PC-9 (cell line): ENCODE measurements around the gene KIAA1958. TPM values are rescaled to one million over a fixed set of nuclear protein-coding genes. Genes with fewer than 3 reads are reported as not detected.

ENCODE experiments used
- BruUV-seq: library from RNA; stranded (reverse); fragments of 400-500 nt; replicated peaks from 2 replicates; lab custom pipeline; 2021; lab: Mats Ljungman, UMichigan
- CTCF ChIA-PET: fragments of 300-600 bp; sonication (Branson Sonifier 250); formaldehyde crosslinking; loops from one replicate; lab custom pipeline; 2022; ENCODE audit warnings: antibody characterized with exemption; lab: Charles Lee
- POLR2A ChIA-PET: fragments of 300-600 bp; sonication (Branson Sonifier 250); formaldehyde crosslinking; loops from one replicate; lab custom pipeline; 2022; ENCODE audit warnings: antibody characterized with exemption; ENCODE audit not compliant: unreplicated experiment; lab: Charles Lee
- DNase-seq, 2 experiments: peaks; one replicate each; pipeline versions ENCODE4 v3.0.0 to v3.0.0-alpha.2; 2015 to 2022; ENCODE audit warnings: mixed read lengths in 1 of 2
- H2AFZ ChIP-seq: fragments of 200-600 bp; sonication (generic); 2 replicates; pipeline ENCODE4 v1.8.1; 2017; ENCODE audit warnings: antibody characterized with exemption
- H3F3A ChIP-seq: fragments of 200-600 bp; sonication (generic); 2 replicates; pipeline ENCODE4 v1.8.1; 2017; ENCODE audit warnings: antibody characterized with exemption, mild to moderate bottlenecking, low read depth; ENCODE audit not compliant: insufficient read depth
- H3K27ac ChIP-seq: fragments of 200-600 bp; sonication (generic); 2 replicates; pipeline ENCODE4 v1.6.1; 2016; ENCODE audit warnings: mixed run types
- H3K27me3 ChIP-seq: fragments of 200-600 bp; sonication (generic); 2 replicates; pipeline ENCODE4 v1.6.1; 2016; ENCODE audit warnings: low read depth, mixed run types; ENCODE audit not compliant: insufficient read depth
- H3K36me3 ChIP-seq: fragments of 200-600 bp; sonication (generic); 2 replicates; pipeline ENCODE4 v1.6.1; 2016; ENCODE audit warnings: low read depth, mixed run types
- H3K4me1 ChIP-seq: fragments of 200-600 bp; sonication (generic); replicated peaks from 2 replicates; pipeline ENCODE4 v1.6.1; 2016; ENCODE audit warnings: mixed run types; ENCODE audit not compliant: insufficient read depth
- H3K4me2 ChIP-seq: fragments of 200-600 bp; sonication (generic); 2 replicates; pipeline ENCODE4 v1.6.1; 2017; ENCODE audit warnings: mixed run types
- H3K4me3 ChIP-seq: fragments of 200-600 bp; sonication (generic); 2 replicates; pipeline ENCODE4 v1.6.1; 2016; ENCODE audit warnings: mixed run types
- H3K79me2 ChIP-seq: fragments of 200-600 bp; sonication (generic); 2 replicates; pipeline ENCODE4 v1.6.1; 2017; ENCODE audit warnings: low read depth, mixed run types
- H3K9me2 ChIP-seq: fragments of 200-600 bp; sonication (generic); 2 replicates; pipeline ENCODE4 v1.8.1; 2017; ENCODE audit warnings: mild to moderate bottlenecking; ENCODE audit not compliant: insufficient read depth
- H3K9me3 ChIP-seq: fragments of 200-600 bp; sonication (generic); 2 replicates; pipeline ENCODE4 v1.8.1; 2016; ENCODE audit warnings: low read depth; ENCODE audit not compliant: insufficient read depth
- H4K20me1 ChIP-seq: fragments of 200-600 bp; sonication (generic); 2 replicates; pipeline ENCODE4 v1.8.1; 2017; ENCODE audit not compliant: insufficient read depth
- EZH2 ChIP-seq: fragments of 200-600 bp; sonication (generic); IDR thresholded peaks from 2 replicates; pipeline ENCODE4 v1.8.0; 2017; ENCODE audit warnings: antibody characterized with exemption, low read depth
- intact Hi-C: fragments of 100-400 bp; cut with micrococcal nuclease; formaldehyde crosslinking; loops from one replicate; pipeline ENCODE4 v1.10.0; 2022; ENCODE audit not compliant: unreplicated experiment
- total RNA-seq: library from RNA; stranded (reverse); gene quantifications from 2 replicates; pipeline ENCODE4 v1.2.3, GENCODE V29; 2021
- TF ChIP-seq, protein P1 (sequence below): fragments of 200-600 bp; sonication (generic); conservative IDR thresholded peaks from 2 replicates; pipeline ENCODE4 v1.6.1; 2017; ENCODE audit warnings: mixed run types, antibody characterized with exemption, mild to moderate bottlenecking, moderate library complexity

Gene KIAA1958
- total RNA-seq, 1 experiment from 2014 or later = 19.5 TPM

DNA sequence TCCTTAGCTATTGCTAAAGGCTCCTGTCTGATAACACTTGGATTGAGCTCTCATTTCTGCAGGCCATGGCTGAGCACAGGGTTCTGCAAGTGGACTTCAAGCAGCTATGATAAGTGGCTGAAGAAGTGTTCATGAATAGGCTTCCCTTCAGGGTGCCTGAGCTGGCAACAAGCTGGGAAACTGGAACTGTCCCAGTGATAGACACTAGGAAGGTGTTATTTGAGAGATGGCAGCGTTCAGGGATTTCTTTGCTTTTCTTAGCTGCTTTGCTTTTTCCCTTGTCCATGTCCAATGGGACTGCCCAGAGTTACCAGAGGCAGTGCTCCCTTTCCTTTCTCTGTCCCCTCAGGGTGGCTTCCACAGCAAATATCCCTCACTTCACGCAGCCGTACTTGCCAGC is 155.5 kb downstream of the KIAA1958 start:
- no peaks in the 10 kb centered on the region for H3K79me2 ChIP-seq
- intact Hi-C loops = no loop called here
- H3F3A ChIP-seq = no peaks in the 10 kb centered on the region
- POLR2A ChIA-PET = interaction anchor here (0.9 kb wide), 1 partner anchor 155 kb away, joined by 4 read pairs; the partner anchor contains the start of gene KIAA1958
- BruUV-seq = no TSS peak
- CTCF ChIA-PET = no interaction called here
- no peak overlapping the region for H3K27ac ChIP-seq
- H3K27me3 ChIP-seq = no peaks in the 10 kb centered on the region
- H3K4me2 ChIP-seq = no peak overlapping the region
- no peak overlapping the region for H2AFZ ChIP-seq
- H3K36me3 ChIP-seq = no peaks in the 10 kb centered on the region
- no peaks in the 10 kb centered on the region for H3K4me1 ChIP-seq
- TF ChIP-seq, protein P1, sequence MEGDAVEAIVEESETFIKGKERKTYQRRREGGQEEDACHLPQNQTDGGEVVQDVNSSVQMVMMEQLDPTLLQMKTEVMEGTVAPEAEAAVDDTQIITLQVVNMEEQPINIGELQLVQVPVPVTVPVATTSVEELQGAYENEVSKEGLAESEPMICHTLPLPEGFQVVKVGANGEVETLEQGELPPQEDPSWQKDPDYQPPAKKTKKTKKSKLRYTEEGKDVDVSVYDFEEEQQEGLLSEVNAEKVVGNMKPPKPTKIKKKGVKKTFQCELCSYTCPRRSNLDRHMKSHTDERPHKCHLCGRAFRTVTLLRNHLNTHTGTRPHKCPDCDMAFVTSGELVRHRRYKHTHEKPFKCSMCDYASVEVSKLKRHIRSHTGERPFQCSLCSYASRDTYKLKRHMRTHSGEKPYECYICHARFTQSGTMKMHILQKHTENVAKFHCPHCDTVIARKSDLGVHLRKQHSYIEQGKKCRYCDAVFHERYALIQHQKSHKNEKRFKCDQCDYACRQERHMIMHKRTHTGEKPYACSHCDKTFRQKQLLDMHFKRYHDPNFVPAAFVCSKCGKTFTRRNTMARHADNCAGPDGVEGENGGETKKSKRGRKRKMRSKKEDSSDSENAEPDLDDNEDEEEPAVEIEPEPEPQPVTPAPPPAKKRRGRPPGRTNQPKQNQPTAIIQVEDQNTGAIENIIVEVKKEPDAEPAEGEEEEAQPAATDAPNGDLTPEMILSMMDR = no peak
- TF ChIP-seq EZH2 = no peak
- DNase-seq = no peak
- H4K20me1 ChIP-seq = no peaks in the 10 kb centered on the region
- H3K4me3 ChIP-seq = no peak overlapping the region
- H3K9me2 ChIP-seq = no peaks in the 10 kb centered on the region
- 0 out of 2 replicates have a peak, but pooled peaks cover 9% of the 10 kb centered on the region for H3K9me3 ChIP-seq

- DNase-seq = no peak
- ChIA-PET POLR2A (no interaction called here), CTCF (interaction anchor here (0.5 kb wide), 1 partner anchor 1026 kb away, joined by 3 read pairs; no protein-coding TSS in a partner anchor)
- no TSS peak for BruUV-seq
- no peaks in the 10 kb centered on the region for H3K36me3 ChIP-seq
- no peaks in the 10 kb centered on the region for H3F3A ChIP-seq
- H3K9me3 ChIP-seq = no peaks in the 10 kb centered on the region
- no peaks in the 10 kb centered on the region for H3K4me1 ChIP-seq
- H3K4me2 ChIP-seq = no peak overlapping the region
- no peak overlapping the region for H3K27ac ChIP-seq
- TF ChIP-seq, protein P1 = no peak
- TF ChIP-seq EZH2 = no peak
- H3K27me3 ChIP-seq = no peaks in the 10 kb centered on the region
- no peaks in the 10 kb centered on the region for H4K20me1 ChIP-seq
- no peak overlapping the region for H2AFZ ChIP-seq
- no peak overlapping the region for H3K4me3 ChIP-seq
- no peaks in the 10 kb centered on the region for H3K9me2 ChIP-seq
- no peaks in the 10 kb centered on the region for H3K79me2 ChIP-seq
- intact Hi-C loops = no loop called here
Measured at GRCh38 chr9:112647596-112647995, 161.0 kb downstream of the KIAA1958 start.

GRCh38 chr9:112648624-112649023 is 162.0 kb downstream of the KIAA1958 start:
- no peak for DNase-seq
- no peaks in the 10 kb centered on the region for H3K36me3 ChIP-seq
- TF ChIP-seq, protein P1 = no peak
- no peak for TF ChIP-seq EZH2
- H2AFZ ChIP-seq = no peak overlapping the region
- CTCF ChIA-PET = no interaction called here
- no peaks in the 10 kb centered on the region for H4K20me1 ChIP-seq
- no TSS peak for BruUV-seq
- H3F3A ChIP-seq = no peaks in the 10 kb centered on the region
- H3K27me3 ChIP-seq = no peaks in the 10 kb centered on the region
- H3K9me2 ChIP-seq = no peaks in the 10 kb centered on the region
- no peak overlapping the region for H3K4me3 ChIP-seq
- no peaks in the 10 kb centered on the region for H3K79me2 ChIP-seq
- POLR2A ChIA-PET = no interaction called here
- no peaks in the 10 kb centered on the region for H3K4me1 ChIP-seq
- no peak overlapping the region for H3K27ac ChIP-seq
- no peak overlapping the region for H3K4me2 ChIP-seq
- intact Hi-C loops = no loop called here
- H3K9me3 ChIP-seq = no peaks in the 10 kb centered on the region
